Measurements from ENCODE around the gene PADI1. TPM values are rescaled to one million over a fixed set of nuclear protein-coding genes. Genes with fewer than 3 reads are reported as not detected.

Gene PADI1
- total and polyA plus RNA-seq, 4 donors: 4.9 TPM; not detected in 3

GRCh38 chr1:17260738-17261137 lies 55.8 kb downstream of the PADI1 start:
- Histone ChIP-seq H3K36me3 (ENCODE audit: control insufficient read depth in 4 of 4, insufficient read depth in 3 of 4, low read depth in 1 of 4, low read length in 3 of 4) (no peaks in the 10 kb centered on the region), H3K27ac (ENCODE audit: low read depth in 1 of 2, low read length in 2 of 2) (no peak overlapping the region), H3K9me3 (ENCODE audit: control insufficient read depth in 4 of 4, low read length in 3 of 4) (no peaks in the 10 kb centered on the region), H3K9ac (ENCODE audit: low read depth in 1 of 2, low read length in 2 of 2) (no peak overlapping the region), H3K4me1 (ENCODE audit: control insufficient read depth in 4 of 4, insufficient read depth in 4 of 4, low read length in 3 of 4) (no peaks in the 10 kb centered on the region), H3K4me3 (ENCODE audit: low read depth in 1 of 3, low read length in 3 of 3) (no peak overlapping the region), H3K27me3 (ENCODE audit: control insufficient read depth in 4 of 4, insufficient read depth in 4 of 4, low read length in 3 of 4) (peaks cover 0 to 3% (median 0%) of the 10 kb centered on the region in 4 donors)
- TF ChIP-seq GABPA (IDR thresholded peaks at IDR 0.05 in 1 of 2, conservative IDR thresholded peaks at IDR 0.05 in 1 of 2): no peak
- TF ChIP-seq ZBTB33 (IDR thresholded peaks at IDR 0.05): no peak
- no peak for TF ChIP-seq HNF4G (IDR thresholded peaks at IDR 0.05)
- TF ChIP-seq, protein P1, sequence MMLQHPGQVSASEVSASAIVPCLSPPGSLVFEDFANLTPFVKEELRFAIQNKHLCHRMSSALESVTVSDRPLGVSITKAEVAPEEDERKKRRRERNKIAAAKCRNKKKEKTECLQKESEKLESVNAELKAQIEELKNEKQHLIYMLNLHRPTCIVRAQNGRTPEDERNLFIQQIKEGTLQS (IDR thresholded peaks at IDR 0.05): no peak
- TF ChIP-seq RXRA (IDR thresholded peaks at IDR 0.05): no peak
- TF ChIP-seq EGR1 (IDR thresholded peaks at IDR 0.05; ENCODE audit: low read depth in 2 of 2): no peak
- no peak for TF ChIP-seq FOXA2 (IDR thresholded peaks at IDR 0.05)
- TF ChIP-seq TAF1 (conservative IDR thresholded peaks at IDR 0.05): no peak
- no peak for TF ChIP-seq NR2F2 (IDR thresholded peaks at IDR 0.05)
- 85% methylated on average over 5 of the region's 5 CpGs for WGBS
- no peak for DNase-seq (ENCODE audit: low spot score)

DNA sequence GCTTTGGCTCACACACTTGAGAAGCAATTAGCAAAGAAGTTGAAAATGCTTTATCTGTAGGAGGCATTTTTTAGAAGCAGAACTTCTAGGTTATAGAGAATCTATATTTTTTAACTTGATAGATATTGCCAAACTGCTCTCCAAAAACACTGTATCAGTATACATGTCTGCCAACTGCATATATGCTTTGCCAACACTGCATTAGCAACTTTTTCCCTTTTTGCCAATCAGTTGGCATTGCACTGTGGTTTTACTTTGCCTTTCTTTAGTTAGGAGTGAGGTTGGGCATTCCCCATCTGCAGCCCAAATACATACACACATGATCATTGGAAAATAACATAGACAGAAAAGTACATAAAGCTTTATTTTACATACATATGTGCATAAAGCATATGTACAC lies 59.0 kb downstream of the PADI1 start:
- Histone ChIP-seq H3K4me1 (ENCODE audit: control insufficient read depth in 4 of 4, insufficient read depth in 4 of 4, low read length in 3 of 4) (no peaks in the 10 kb centered on the region), H3K9ac (ENCODE audit: low read depth in 1 of 2, low read length in 2 of 2) (no peak overlapping the region)
- DNase-seq (ENCODE audit: low spot score): no peak

More for the DNA sequence above, 59.0 kb downstream of the PADI1 start:
- Histone ChIP-seq H3K9me3 (ENCODE audit: control insufficient read depth in 4 of 4, low read length in 3 of 4) (no peaks in the 10 kb centered on the region), H3K4me3 (ENCODE audit: low read depth in 1 of 3, low read length in 3 of 3) (no peak overlapping the region), H3K27me3 (ENCODE audit: control insufficient read depth in 4 of 4, insufficient read depth in 4 of 4, low read length in 3 of 4) (peaks cover 0 to 3% (median 0%) of the 10 kb centered on the region in 4 donors), H3K36me3 (ENCODE audit: control insufficient read depth in 4 of 4, insufficient read depth in 3 of 4, low read depth in 1 of 4, low read length in 3 of 4) (no peaks in the 10 kb centered on the region), H3K27ac (ENCODE audit: low read depth in 1 of 2, low read length in 2 of 2) (no peak overlapping the region)
- TF ChIP-seq JUND (IDR thresholded peaks at IDR 0.05) (no peak), YY1 (IDR thresholded peaks at IDR 0.05) (no peak), EGR1 (IDR thresholded peaks at IDR 0.05; ENCODE audit: low read depth in 2 of 2) (no peak), FOXA2 (IDR thresholded peaks at IDR 0.05) (no peak), ZBTB33 (IDR thresholded peaks at IDR 0.05) (no peak), TAF1 (conservative IDR thresholded peaks at IDR 0.05) (no peak), RXRA (IDR thresholded peaks at IDR 0.05) (no peak), GABPA (IDR thresholded peaks at IDR 0.05 in 1 of 2, conservative IDR thresholded peaks at IDR 0.05 in 1 of 2) (no peak), NR2F2 (IDR thresholded peaks at IDR 0.05) (no peak), HNF4A (conservative IDR thresholded peaks at IDR 0.05) (no peak), SP1 (IDR thresholded peaks at IDR 0.05) (no peak)
- TF ChIP-seq, protein P2, sequence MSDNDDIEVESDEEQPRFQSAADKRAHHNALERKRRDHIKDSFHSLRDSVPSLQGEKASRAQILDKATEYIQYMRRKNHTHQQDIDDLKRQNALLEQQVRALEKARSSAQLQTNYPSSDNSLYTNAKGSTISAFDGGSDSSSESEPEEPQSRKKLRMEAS (IDR thresholded peaks at IDR 0.05): no peak
- TF ChIP-seq, protein P3, sequence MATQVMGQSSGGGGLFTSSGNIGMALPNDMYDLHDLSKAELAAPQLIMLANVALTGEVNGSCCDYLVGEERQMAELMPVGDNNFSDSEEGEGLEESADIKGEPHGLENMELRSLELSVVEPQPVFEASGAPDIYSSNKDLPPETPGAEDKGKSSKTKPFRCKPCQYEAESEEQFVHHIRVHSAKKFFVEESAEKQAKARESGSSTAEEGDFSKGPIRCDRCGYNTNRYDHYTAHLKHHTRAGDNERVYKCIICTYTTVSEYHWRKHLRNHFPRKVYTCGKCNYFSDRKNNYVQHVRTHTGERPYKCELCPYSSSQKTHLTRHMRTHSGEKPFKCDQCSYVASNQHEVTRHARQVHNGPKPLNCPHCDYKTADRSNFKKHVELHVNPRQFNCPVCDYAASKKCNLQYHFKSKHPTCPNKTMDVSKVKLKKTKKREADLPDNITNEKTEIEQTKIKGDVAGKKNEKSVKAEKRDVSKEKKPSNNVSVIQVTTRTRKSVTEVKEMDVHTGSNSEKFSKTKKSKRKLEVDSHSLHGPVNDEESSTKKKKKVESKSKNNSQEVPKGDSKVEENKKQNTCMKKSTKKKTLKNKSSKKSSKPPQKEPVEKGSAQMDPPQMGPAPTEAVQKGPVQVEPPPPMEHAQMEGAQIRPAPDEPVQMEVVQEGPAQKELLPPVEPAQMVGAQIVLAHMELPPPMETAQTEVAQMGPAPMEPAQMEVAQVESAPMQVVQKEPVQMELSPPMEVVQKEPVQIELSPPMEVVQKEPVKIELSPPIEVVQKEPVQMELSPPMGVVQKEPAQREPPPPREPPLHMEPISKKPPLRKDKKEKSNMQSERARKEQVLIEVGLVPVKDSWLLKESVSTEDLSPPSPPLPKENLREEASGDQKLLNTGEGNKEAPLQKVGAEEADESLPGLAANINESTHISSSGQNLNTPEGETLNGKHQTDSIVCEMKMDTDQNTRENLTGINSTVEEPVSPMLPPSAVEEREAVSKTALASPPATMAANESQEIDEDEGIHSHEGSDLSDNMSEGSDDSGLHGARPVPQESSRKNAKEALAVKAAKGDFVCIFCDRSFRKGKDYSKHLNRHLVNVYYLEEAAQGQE (IDR thresholded peaks at IDR 0.05): no peak

Measured in liver (tissue), 9 donors.